IPS DF 4.7 (cell line): Measurements from ENCODE around the gene DMAC2L.
"Not testable (repeated sequence)": the region's sequence is repeated elsewhere in the genome, so short reads cannot be mapped to it uniquely, and the experiment has no call there.

Experiments
- DNase-seq: peaks from one replicate; pipeline ENCODE4 v3.0.0-alpha.2; 2013; ENCODE audit warnings: low spot score; ENCODE audit errors: extremely low read depth

DMAC2L gene

DNA sequence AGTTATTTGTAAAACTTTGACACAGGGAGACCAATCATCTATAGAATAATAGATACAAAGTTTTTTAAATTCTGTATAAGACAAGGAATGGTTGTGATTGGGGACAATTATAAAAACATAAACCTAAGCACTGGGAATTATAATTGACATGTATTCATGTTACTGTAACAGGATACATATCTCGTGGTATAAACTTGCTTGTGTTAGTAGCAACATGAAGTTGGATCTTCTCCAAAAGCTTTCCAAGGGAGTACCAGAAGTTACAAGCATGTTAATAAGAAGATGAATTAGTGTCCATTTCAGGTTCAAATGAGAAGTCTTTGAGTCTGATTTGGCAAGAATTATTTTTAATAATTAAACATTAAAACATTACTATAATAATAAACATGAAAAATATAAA, 42.4 kb downstream of the DMAC2L start:
- no peak for DNase-seq

DNA sequence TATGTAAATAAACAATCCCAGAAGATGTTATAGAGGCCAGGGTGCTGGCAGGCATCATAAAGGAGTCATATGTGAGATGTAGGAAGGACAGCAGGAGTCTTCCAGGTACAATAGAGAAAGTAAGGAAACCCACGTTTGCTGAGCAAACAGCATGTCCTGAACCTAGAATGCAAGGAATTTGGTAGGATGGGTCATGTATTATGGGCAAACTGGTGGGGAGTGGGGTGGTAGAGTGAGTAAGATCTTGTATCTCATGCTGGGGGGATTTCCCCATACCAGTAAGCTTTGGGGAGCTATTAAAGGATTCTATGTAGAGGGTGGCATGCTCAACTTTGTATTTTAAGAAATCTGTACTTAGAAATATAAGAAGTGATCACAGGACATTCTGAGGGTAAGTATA, 43.6 kb downstream of the DMAC2L start:
- no peak for DNase-seq

DNA sequence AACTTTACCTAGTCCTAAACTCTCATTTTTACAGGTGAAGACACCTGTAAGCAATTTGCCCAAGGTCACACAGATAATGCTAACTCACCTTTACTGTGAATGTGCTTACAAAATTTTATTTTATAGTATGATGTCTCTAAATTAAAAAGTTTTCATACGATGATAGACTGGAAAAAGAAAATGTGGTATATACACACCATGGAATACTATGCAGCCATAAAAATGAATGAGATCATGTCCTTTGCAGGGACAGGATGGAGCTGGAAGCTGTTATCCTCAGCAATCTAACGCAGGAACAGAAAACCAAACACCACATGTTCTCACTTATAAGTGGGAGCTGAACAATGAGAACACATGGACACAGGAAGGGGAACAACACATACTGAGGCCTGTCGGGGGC, 44.2 kb downstream of the DMAC2L start:
- DNase-seq = not testable (repeated sequence)

DNA sequence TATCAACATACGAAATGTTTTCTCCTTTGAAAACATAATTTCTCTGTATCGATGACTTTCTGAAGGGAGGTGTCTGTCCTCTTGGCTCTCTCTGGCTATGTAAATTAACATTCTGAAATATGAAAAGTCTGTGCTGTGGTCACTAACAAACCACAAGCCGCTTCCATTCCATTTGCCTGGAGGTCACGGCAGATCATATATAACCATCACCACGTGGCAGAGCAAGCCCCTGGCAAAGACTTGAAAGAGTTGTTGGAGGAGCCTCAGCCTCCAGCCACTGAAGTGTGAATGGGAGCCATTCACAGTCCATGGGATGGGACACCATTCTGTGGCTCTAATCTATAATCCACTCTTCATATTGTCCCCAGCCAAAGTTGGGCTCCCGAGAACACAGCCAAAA, 45.0 kb downstream of the DMAC2L start:
- no peak for DNase-seq

DNA sequence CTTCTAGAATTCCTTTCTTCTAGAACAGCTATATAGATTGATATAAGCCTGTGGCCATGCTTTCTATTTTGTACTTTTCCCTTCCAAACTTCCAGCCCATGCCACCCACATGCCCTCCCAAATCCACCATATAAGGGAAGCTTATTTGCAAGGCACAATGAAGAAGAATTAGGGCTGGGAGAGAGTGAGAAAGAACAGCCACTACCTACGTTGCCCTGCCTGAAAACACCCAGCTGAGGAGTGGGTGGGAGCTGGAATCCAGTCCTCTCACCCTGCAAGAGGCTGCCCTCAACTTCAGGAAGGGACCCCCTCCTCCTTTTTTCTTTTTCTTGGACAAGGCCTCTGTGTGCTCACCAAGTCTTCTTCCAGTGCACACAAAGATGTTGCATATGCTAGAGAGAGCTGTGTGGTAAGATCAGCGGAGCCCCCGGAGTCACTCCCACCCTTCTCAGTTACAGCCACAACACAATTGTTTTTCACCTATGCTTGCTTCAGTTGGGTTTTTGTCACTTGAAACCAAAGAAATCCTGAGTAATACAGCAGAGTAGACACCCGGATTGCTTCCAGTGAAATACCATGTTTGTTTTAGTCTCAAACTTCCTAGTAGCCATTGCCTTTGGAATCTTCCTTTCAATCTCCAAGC, 45.8 kb downstream of the DMAC2L start:
- DNase-seq = no peak

DNA sequence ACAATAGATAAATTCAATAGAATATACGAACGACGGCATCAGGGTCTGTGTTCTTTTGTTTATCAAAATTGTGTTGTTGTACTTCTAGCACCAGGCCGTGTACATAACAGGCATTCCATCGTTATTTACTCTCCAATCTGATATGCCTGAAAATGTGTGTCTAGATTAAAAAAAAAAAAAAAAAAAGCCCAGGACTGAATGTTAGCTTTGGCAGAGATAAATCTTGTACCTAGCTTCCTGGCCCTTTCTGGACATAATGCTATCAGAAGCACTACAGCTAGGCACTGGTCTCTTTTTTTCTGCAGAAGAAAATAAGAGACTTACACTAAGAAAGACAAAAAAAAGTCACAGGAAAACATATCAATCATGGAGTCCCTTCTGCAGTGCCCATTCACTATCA, 47.5 kb downstream of the DMAC2L start:
- DNase-seq = no peak

DNA sequence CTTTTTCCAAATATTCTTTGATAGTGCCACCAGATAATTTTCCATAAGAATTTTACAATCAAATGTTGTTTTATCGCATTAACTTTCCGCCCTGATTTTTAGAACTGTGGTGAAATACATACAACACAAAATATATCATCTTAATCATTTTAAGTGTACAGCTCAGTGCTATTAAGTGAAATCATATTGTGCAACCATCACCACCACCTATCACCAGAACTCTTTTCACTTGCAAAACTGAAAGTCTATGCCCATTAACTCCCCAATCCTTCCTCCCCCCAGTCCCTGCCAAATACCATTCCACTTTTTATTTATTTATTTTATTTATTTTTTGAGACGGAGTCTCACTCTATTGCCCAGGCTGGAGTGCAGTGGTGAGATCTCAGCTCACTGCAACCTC, 48.0 kb downstream of the DMAC2L start:
- DNase-seq = no peak

DNA sequence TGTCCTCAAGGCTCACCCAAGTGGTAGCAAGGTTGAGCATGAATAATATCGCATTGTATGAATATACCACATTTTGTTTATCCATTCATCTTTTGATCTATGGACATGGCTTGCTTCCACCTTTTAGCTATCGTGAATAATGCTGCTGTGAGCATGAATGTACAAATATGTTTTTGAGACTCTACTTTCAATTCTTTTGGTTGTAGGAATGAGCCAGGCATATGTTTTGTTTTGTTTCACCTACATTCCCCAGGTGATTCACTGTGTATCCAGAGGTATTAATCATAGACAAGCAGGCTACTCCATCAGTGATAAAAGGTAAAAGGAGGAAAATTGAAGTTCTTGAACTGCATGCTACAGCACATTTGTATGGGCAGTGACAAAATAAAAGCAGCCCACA, 48.7 kb downstream of the DMAC2L start:
- no peak for DNase-seq

DNA sequence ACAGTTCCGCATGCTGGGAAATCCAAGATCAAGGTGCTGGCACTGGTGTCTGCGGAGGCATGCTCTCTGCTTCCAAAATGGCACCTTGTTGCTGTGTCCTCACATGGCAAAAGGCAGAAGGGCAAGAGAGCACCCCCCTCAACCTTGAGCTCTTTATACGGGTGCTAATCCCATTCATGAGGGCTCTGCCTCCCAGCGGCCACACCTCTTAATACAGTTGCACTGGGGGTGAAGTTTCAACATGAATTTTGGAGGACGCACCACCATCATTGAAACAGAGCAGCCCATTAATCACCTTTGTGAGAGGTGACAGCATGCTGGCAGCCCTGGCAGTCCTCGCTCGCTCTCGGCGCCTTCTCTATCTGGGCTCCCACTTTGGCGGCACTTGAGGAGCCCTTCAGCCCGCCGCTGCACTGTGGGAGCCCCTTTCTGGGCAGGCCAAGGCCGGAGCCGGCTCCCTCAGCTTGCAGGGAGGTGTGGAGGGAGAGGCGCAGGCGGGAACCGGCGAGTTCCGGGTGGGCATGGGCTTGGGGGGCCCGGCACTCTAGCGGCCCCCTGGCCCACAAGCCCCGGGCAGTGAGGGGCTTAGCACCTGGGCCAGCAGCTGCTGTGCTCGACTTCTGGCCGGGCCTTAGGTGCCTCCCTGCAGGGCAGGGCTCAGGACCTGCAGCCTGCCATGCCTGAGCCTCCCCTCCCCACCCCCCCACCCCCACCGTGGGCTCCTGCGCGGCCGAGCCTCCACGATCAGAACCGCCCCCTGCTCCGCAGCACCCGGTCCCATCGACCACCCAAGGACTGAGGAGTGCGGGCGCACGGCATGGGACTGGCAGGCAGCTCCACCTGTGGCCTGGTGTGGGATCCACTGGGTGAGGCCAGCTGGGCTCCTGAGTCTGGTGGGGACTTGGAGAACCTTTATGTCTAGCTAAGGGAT, 49.6 kb downstream of the DMAC2L start:
- not testable (repeated sequence) for DNase-seq

DNA sequence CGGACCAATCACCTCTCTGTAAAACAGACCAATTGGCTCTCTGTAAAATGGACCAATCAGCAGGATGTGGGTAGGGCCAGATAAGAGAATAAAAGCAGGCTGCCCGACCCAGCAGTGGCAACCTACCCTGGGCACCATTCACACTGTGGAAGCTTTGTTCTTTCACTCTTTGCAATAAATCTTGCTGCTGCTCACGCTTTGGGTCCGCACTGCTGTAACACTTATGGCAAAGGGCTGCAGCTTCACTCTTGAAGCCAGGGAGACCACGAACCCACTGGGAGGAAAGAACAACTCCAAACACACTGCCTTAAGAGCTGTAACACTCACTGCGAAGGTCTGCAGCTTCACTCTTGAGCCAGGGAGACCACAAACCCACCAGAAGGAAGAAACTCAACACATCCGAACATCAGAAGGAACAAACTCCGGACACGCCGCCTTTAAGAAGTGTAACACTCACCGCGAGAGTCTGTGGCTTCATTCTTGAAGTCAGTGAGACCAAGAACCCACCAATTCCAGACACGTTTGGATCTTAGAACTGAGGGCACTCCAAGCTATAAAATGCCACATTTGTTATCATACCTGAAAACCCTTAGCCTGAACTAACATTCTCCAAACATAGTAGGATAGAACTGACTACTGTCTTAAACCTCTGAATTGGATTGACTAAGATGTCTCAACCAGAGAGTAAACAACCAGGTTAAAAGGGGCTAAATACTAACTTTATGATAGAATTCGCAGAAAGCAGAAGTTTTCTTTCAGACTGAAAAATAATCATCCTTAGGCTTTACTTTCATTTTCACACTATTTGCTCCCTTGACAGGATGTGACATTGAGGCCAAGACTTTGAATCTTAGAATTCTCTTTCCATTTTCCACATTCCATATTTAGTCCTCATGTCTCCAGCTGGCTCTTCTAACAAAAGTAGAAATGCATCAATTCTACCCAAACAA, 50.9 kb downstream of the DMAC2L start:
- no peak for DNase-seq

DNA sequence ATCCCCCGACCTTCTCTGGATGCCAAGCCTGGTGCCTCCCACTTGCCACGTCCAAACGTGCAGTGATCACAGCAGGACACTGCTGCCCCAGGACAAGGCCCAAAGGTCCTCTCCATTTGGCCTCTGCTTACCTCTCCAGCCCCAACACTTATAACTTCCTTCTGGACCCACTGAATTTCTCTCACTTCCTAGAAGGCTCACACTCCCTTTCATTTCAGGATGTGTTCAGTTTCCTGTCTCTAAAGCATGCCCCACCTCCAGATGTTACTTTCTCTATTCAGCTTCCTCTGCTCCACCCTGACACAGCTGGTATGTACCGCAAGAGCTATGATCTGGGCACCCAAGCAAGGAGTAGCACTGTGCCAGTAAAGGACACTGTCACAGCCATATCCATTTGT, 51.6 kb downstream of the DMAC2L start:
- DNase-seq = no peak

DNA sequence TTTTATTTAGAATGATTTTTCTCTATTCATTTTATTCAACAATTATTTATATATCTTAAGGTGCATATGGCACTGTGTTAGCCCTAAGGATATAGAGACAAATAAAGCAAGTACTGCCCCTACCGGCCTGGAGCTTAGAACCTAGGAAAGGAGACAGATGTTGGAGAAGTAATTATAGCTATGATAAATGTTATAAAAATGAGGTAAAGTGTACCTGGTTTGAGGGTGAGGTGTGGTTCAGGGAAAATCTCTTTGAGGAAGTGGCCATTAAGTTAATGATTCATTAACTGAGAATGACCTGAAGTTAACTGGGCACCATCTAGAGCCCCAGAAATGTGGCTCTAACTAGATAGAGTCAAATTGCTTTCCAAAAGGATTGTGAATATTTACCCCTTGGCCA, 52.7 kb downstream of the DMAC2L start:
- no peak for DNase-seq

DNA sequence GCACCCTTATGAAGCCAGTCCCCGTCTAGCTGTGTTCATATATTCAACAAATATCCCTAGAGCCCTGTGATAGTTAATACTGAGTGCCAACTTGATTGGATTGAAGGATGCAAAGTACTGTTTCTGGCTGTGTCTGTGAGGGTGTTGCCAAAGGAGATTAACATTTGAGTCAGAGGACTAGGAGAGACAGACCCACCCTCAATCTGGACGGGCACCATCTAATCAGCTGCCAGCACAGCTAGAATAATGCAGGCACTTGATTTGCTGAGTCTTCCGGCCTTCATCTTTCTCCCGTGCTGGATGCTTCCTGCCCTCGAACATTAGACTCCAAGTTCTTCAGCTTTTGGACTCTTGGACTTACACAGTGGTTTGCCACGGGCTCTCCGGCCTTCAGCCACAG, 53.4 kb downstream of the DMAC2L start:
- not testable (repeated sequence) for DNase-seq

DNA sequence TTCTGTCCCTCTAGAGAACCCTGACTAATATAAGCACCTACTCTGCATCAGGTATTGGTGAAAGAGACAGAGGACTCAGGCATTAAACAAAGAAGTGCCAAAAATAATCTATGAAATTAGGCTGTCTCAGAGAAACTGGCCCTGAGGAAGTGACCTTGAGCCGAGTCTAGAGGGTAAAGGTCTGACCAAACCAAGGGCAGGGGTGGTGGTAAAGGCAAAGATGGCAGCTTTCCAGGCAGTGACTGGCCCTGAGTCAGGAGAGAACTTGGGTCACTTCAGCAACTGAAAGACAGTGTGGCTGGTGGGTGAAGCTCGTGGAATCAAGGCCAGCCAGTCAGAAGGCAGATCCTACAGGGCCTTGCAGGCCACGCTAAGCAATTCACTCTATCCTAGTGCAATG, 54.0 kb downstream of the DMAC2L start:
- no peak for DNase-seq

DNA sequence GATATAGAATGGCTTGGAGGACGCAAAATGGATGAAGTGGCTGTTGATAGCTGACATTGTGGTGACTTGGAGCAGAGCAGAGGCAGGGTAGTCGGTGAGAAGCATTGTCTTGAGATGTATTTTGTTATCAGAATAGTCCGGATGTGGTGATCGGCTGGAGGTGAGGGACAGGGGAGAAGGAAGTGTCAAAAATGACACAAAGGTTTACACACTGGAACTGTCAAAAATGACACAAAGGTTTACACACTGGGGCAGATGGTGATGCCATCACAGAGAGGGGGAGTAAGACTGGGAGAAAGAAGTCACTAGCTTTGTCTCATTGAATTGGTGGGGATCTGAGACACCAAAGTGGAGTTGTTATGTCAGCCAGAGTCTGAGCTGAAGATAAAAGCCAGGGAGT, 54.5 kb downstream of the DMAC2L start:
- no peak for DNase-seq

DNA sequence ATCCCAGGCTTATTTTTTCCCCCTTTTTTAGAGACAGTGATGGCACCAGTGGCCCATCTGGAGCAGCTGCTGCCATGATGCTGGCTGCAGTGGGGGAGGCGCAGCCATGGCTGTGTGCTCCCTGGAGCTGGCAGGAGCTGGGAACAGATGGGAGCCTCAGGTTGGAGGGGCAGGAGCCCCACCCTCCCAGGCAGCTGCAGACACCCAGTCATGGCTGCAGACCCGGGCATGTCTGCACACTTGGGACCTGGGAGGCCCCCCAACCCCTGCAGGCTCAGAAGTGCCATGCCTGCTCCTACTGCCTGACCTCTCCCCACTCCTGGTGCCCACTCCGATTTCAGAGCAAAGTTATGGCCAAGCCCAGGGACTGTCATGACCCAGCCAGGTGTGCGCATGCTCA, 59.4 kb downstream of the DMAC2L start:
- no peak for DNase-seq

DNA sequence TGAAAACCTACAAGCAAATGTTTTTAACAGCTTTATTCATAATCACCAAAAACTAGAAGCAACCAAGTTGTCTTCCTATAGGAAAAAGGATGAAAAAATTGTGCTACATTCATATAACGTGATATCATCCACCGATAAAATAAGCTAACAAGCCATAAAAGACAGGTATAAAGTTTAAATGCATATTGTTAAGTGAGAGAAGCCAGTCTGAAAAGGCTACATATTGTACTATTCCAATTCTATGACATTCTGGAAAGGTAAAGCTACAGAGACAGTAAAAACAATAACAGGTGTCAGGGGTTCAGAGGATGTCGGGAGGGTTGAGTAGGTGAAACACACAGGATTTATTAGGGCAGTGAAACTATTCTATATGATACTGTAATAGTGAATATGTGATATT, 61.8 kb downstream of the DMAC2L start:
- DNase-seq = no peak

DNA sequence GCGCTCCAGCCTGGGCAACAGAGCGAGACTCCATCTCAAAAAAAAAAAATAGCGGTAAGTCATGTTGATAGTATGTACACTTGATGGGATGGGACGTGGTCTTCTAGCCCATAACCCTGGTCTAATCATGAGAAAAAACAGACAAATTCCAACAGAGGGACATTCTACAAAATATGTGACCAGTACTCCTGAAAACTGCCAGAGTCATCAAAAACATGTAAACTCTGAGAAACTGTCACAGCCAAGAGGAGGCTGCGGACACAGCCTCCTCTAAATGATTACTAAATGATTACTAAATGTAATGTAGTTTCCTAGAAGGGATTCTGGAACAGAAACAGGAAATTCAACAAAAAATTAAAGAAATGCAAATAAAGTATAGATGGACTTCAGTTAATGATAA, 63.6 kb downstream of the DMAC2L start:
- no peak for DNase-seq
